GM19467 (cell line): ENCODE measurements around the gene PTPRN2.

ENCODE experiments used
- ATAC-seq: cut with Tn5 transposase; IDR thresholded peaks from one replicate; pipeline ENCODE4 v1.9.1; 2021; ENCODE audit warnings: mild to moderate bottlenecking, moderate library complexity; ENCODE audit not compliant: unreplicated experiment

PTPRN2 gene

DNA sequence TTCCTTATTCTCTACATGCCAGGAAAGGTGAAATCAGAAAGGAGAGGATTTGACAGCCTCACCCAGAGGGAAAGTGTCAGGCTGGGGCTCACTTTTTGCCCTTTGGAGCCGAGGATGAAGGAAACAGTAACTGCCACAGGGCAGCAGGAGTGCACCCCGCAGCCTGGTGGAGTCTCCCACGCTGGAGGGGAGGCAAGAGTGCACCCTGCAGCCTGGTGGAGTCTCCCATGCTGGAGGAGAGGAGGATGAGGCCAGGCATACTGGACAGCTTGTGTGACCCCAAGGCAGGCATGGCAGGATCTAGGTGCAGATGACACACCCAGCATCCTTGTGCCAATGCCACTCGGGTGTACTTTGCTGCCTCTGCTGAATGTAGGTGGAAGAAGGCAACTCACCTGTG lies 766.8 kb downstream of the PTPRN2 start:
- ATAC-seq: no peak

DNA sequence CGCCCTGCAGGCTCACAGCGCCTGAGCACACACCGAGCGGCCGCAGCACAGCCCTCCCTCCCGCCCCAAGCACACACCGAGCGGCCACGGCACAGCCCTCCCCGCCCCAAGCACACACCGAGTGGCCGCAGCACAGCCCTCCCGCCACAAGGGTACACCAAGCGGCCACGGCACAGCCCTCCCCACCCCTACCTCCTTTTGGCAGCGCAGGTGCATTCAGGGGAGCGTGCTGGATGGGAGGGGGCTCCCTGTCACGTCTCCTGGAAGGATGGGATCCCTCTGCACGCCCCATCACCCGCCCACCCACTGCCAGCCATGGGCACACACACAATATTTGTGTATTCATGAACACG lies 768.2 kb downstream of the PTPRN2 start:
- ATAC-seq: no peak

DNA sequence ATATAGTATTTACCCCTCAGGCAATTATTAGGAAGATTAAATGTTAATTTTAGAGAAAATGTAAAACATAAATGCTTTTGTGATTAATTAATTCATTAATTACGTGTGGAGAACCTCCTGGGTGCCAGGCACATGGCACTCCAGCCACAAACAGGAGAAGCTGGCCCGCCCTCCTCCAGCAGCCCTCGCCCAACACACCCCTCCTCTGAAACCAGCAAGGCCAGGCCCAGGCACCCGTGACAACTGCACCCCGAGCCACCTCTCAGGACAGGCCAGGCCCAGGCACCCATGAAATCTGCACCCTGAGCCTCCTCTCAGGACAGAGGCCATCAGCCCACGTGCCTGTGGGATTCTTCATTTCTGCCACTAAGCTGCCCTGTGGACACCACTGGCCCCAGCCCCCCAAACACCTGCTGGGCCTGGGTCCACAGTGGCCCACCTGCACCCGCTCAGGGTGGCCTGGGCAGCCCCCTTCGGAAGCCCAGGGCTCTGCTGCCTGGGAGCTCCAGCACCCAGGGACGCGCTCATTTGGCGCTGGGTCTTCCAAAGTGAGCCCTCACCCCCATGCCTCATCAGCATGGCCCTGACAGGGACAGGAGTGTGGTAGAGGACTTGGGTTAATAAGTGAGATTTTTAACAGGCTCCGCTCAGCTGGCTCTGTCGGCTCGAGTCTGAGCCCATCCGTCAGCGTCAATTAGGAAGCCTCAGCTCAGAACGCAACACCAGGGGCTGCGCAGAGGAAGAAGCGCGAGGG lies 768.7 kb downstream of the PTPRN2 start:
- no peak for ATAC-seq

GRCh38 chr7:157817944-157818700 lies 769.5 kb downstream of the PTPRN2 start:
- ATAC-seq: no peak

GRCh38 chr7:157817433-157817832 lies 770.2 kb downstream of the PTPRN2 start:
- ATAC-seq: no peak

GRCh38 chr7:157816526-157817250 lies 770.9 kb downstream of the PTPRN2 start:
- no peak for ATAC-seq

- ATAC-seq: no peak
These were observed 771.5 kb downstream of the PTPRN2 start for GRCh38 chr7:157816086-157816485.

DNA sequence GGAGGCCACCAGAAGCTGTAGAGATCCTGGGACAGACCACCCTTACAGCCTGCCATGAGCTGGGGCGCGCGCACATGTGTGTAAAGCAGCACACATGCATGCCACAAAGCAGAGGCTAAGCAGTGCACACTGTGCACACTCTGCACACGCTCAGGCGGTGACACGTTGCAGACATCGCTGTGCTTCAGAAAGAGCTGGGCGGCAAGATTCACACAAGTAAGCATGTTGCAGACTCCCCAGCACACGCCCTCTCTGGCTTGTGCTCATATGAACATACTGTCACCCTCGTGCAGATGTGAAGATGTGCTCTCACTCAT lies 772.0 kb downstream of the PTPRN2 start:
- no peak for ATAC-seq

GRCh38 chr7:157814931-157815705 lies 772.5 kb downstream of the PTPRN2 start:
- no peak for ATAC-seq

- no peak for ATAC-seq
These were observed 773.6 kb downstream of the PTPRN2 start for GRCh38 chr7:157813741-157814661.

DNA sequence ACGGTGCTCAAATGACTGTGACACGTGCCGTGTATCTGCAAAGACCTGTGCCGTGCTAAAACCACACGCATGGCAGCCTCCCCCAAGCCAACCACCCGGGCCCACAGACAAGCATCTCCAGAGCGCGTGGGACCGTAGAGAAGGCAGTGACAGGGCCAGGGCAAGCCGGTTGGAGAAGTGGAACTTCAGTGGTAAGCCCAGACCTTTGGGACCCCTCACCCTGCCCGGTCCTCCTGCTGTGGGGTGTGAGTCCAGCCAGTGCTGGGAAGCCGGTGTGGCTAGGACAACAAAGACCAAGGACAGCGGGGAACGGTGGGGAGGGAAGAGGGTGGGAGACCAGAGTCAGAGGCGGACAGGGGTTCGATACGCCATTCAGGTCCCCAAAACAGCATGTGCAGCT lies 774.6 kb downstream of the PTPRN2 start:
- ATAC-seq: no peak

GRCh38 chr7:157811946-157812345 lies 775.7 kb downstream of the PTPRN2 start:
- no peak for ATAC-seq

DNA sequence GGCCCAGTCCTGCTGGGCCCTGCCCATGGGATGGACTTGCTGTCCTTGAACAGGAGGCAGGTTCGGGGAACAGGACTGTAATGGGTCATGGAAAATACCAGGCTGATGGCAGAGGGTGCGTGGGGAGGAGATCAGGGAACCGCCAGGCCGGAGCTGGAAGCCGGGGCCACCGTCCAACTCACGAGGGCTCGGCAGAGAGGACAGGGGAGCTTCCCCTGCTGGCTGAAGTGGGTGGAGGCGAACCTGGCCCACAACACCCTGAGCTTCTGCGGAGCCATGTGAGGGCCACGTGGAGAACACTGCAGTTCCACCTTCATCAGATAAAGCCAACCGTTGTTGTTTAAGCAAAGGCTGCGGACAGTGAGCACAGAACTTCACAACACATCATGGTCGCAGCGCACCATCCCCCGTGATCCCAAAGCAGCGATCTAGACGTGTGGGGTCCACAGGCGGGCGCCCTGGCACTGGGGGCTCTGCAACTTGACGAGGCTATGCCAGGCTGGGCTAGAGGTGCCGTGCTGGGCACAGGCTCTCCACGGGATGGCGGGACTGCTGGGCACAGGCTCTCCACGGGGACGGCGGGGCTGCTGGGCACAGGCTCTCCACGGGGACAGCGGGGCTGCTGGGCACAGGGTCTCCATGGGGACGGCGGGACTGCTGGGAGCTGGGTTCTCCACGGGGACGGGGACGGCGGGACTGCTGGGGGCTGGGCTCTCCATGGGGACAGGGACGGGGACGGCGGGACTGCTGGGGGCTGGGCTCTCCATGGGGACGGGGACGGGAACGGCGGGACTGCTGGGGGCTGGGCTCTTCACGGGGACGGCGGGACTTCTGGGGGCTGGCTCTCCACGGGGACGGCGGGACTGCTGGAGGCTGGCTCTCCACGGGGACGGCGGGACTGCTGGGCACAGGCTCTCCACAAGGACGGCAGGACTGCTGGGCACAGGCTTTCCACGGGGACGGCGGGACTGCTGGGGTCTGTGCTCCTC lies 777.5 kb downstream of the PTPRN2 start:
- no peak for ATAC-seq

- ATAC-seq: no peak
These were observed 778.3 kb downstream of the PTPRN2 start for GRCh38 chr7:157809154-157809862.

- ATAC-seq: no peak
These were observed 779.6 kb downstream of the PTPRN2 start for GRCh38 chr7:157808042-157808441.

- no peak for ATAC-seq
These were observed 780.1 kb downstream of the PTPRN2 start for GRCh38 chr7:157807510-157807909.

- ATAC-seq: no peak
These were observed 780.9 kb downstream of the PTPRN2 start for GRCh38 chr7:157806711-157807110.

- ATAC-seq: no peak
These were observed 781.9 kb downstream of the PTPRN2 start for GRCh38 chr7:157805713-157806112.
